ENCODE measurements around the gene KRT7.

The KRT7 gene

DNA sequence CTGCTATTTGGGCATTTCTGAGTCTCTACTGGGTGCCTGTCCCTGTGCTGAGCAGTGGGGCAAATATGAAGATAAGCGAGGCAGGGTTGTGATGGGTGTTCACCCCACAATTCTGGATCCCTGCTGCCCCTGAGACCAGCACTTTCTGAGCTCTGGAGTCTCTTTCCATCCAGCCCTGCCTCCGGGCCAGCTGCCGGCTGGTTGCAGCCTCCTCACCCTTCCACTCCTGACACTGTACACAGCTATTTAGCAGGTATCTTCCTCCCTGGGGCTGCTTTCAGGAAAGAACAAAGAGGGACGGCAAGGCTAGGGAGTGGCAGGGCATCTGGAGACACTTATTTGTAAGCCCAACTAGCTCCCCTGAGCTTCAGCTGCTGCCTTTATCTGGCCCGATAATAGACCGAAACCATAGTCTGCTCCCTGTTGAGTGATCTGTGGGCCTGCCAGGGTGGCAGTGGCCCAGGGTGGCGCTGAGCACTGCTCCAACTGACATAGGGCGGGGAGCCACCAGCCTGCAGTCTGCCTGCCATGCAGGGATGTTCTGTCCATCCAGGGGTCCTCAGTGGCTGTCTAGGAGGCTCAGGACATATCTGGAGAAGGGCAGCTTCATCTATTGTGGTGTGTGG is 33.6 kb upstream of the KRT7 start:
- DNase-seq (ENCODE audit: low spot score): no peak

DNA sequence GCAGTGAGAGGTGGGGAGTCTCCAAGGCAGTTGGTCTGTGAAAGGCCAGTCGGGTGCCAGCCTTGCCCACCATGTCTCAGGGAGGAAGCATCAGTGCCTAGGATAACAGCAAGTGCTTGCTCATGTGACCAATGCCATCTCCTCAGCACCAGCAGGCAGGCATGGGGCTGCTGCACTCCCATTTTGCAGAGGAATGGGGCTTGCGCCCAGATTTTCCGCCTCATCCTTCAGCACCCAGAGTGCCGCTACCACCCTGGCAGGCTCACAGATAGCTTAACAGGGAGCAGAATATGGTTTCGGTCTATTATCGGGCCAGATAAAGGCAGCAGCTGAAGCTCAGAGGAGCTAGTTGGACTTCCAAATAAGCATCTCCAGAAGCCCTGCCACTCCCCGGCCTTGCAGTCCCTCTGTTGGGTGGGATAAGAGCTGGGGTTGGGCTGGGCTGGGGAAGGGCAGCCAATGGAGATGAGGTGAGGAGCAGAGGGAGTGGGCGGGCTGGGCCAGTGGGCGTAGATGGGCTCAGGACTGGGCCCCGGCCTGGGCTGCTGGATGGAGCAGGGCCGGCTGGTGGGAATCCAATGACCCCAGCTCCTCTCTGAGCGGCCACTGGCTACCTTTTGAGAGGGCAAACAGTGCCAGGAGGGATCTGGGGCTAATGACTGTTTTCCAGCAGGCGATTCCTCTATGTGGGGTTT is 32.8 kb upstream of the KRT7 start:
- DNase-seq (ENCODE audit: low spot score): no peak

DNA sequence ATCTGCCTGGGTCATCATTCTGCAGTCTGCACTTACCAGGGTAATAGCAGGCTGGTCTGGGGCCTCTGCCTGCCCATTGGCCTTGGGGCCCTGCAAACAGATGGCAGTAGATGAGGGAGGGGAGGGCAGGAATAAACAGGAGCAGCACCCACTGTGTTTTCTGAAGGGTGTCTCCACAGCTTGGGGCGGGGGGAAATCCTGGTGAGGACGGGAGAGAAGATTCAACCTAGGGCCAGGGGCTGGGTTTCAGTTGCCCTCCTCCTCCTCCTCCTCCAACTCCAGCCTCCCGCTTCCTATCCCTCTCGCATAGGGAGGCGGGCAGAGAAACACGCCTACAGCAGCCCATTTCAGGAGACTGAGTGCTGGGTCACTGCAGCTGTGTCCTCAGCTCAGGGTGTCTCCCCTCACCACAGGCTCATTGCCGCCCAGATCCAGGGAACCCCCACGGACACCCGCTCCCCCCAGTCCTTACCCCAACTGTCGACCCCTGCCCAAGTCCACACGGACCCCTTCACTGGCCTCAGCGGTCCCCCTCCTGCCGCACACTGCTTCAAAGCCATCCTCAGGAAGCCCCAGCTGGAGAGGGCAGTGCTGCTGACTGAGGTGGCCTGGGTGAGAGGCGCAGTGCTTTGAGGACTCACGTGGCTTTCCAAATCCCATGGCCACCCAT is 32.1 kb upstream of the KRT7 start:
- no peak for DNase-seq (ENCODE audit: low spot score)

DNA sequence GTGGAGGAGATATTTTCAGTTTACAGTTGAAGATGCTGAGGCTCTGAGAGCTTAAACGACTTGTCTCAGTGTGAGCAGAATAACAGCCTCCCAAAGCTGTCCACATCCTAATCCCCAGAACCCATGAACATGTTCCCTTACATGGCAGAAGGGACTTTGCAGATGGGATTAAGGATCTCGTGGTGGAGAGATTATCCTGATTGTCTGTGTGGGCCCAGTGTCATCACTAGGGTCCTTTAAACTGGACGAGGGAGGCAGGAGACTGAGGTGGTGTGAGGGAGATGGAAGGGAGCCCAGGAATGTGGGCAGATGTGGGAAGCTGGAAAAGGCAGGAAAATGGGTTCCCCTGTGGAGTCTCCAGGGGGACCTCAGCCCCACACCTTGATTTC is 31.6 kb upstream of the KRT7 start:
- no peak for DNase-seq (ENCODE audit: low spot score)

DNA sequence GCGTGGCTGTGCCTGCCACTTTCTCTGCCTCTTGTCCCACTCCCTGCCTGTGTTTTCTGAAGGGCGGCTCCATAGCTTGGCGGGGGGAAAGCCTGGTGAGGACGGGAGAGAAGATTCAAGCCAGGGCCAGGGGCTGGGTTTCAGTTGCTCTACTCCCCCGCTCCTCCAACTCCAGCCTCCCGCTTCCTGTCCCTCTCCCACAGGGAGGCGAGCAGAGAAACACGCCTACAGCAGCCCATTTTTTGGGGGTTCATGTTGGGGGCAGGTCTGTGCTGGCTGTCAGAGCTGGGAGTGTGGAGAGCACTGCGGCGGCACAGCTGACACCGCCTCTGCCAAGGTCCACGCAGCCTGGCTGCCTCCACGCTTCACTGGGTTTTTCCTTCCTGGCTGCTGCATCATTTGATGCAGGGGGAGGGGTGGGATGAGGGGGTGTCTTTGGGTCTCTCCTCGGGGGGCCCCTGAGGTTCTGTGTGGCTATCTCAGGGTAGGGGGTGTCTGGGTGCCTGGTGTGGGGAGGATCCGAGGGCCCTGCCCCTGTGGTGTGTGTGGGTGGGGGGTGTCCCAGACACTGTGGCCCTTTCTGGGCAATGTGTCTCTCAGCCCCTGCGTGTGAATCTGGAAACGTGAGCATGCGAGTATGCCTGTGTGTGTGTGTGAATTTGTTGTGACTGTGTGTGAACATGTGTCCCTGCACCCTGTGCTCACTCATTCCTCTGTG is 30.5 kb upstream of the KRT7 start:
- DNase-seq (ENCODE audit: low spot score): no peak

DNA sequence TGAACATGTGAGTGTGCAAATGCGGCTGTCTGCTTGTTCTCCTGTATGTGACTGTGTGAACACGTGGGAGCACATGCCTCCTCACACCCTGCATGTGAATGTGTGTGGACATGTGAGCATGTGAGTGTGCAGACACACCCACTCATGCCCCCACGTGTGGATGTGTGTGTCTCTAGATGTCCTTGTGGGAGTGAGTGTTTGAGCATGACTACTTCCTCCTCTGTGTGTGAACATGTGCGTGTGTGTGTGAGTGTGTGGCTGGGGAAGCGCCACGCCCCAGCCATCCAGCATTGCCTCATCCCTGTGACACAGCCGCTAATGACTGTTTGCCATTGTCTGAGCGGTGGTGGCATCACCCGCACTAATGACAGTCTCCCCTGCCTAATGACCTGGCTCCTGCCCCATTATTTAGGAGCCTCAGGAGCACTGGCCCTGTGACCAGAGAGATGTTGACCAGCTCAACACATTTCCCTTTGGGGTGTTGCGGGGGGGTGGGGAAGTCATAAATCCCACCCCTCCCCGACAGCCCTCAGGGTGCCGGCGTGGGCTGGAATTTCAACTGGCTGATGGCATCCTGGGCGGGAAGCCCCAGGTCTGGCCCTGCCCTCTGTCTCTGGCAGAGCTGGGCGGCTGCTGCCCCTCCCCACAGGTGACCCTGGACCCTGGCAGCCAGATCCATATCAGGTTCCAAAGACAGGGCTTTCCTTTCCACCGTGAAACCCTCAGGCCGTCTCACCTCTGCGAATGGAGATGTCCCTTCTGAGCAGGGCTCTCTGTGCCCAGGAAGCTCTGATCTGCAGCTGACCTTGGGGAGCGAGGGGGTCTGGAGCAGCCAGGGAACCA is 29.7 kb upstream of the KRT7 start:
- no peak for DNase-seq (ENCODE audit: low spot score)

DNA sequence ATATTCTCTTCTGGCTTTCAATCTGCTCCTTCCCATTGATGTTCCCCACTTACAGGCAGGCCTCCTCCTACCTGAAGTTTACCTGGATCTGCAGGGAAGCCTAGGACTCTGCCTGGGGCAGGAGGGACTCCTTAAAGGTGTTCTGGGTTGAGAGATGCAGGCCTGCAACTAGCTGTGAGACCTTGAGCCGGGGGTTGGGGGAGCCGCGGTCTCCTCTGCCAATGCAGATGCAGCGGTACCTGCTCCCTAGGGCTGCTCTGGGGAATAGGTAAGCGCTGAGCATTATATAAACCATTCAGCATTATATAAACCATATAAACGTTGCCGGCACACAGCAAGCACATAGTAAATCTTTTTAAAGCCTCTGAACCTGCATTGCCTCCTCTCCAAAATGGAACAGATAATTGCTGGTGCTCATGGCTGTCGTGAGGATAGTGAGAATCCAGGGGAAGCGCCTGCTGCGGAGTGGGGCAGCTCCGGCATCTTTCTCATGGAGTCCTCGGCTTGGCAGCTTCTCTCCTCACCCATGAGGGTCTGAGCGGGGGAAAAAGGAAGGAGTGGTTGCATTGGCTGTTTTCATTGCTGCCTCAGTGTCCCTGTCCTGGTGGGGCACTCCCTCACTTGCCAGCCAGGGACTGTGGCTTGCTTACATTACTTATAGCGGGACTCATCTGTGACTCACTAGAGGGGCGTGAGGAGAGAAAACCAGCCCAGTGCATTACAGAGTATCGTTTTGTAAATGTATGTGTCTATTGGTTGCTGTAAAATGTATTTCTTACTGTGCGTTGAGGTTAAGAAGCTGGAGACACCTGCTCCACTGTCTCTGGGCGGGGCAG is 28.7 kb upstream of the KRT7 start:
- no peak for DNase-seq (ENCODE audit: low spot score)

DNA sequence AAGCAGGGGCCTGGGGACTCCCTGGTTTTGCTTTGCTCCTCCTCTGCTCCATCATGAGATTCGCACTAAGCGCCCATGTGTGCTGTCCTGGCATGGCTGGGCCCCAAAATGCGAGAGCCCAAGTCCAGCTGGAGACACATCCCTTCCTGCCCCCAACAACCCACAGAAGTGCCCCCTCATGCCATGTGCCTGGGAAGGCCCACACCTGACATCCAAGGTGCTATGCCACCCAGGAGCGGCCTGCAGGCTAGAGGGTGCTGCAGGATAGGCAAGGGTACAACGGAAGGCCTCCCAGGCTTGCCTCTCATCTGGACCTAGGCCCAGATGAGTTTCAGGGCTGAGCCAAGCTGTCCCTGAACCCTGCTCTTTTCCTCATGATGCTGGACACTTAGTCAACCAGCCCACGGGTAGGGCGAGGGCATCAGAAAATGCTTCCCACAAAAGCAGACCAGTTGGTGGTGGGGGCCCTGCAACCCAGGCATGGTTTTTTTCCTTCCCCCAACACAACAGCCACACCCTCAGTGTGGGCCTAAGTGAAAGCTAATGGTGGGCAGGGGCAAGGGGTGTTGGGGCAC is 28.0 kb upstream of the KRT7 start:
- no peak for DNase-seq (ENCODE audit: low spot score)

DNA sequence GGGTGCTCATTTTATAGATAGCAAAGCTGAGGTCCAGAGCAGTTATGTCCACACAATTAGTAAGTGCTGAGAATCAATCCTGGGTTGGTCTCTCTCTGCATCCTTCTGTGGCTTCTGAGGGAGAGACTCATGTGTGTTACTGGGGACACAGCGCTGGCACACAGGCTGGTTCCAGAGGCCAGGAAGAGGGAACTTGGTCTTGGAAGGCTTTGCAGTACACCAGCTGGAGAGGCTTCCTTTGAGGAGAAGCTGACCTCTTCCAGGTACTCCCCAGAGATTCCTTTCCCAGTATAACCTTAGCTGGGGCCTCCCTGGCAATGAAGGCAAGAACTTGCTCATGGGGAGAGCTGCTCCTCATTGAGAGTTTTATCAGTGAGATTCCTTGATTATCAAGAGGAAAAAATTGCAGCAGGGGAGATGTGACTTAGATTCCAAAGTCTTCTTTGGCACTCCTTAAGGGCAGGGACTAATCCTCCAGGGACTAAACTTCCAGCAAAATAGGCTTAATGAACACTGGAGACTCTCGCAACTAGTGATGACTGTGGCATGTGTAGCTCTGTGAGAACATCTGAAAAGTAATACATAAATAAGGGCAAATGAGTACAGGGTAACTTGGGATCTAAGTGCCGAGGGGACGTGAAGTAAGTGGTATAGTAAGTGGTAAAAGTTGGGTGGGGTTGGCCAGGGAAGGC is 27.3 kb upstream of the KRT7 start:
- no peak for DNase-seq (ENCODE audit: low spot score)

DNA sequence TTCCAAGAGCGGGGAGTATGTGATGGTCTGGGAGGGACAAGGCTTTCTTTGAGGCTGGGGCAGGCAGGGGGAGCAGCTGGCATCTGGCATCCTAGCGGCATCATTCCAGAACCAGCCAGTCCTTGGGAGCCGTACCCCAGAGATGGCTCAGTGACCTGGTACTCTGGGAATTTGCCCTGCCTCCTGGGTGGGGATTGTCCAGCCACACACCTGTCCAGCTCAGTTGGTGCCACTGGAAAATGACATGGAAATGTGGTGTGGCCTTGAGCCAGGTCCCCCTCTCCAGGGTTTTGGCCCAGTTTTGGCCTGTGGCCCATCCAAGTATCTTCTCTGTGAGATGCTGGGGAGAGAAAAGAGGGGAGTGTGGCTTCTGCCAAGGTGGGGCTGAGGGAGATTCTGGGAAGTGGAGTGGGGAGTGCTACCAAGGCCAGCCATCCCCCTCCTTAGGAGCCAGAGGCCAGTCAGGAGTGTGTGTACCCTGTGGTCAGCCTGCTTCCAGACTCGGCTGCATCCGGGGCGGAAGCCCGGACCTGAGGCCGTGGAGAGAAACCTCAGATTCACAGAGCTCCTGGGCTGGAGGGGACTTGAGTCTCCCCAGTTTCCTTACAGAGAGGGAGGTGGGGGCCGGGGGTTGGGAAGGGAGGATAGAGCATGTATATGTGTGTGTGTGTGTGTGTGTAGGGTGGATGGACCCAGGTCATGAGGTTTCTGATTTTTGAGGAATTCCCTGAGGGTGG is 26.6 kb upstream of the KRT7 start:
- no peak for DNase-seq (ENCODE audit: low spot score)

DNA sequence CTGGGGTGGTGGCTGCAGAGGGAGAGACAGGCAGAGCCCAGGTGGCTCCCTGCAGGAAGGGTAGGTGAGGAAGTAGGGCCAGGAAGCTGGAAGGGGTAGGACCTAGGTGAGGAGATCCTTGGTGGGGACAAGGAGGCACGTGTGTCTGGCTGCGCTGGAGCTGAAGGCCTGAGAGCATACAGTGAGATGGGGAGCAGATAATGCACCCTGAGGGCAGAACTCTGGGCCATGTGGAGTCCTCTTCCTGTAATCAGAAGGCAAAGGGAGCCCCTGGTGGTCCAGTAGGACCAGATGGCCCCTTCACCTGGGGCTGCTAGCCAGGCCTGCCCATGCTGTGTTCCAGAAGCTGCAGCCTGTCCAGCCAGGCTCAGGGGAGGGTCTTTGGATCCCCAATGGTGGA is 25.9 kb upstream of the KRT7 start:
- DNase-seq (ENCODE audit: low spot score): no peak

DNA sequence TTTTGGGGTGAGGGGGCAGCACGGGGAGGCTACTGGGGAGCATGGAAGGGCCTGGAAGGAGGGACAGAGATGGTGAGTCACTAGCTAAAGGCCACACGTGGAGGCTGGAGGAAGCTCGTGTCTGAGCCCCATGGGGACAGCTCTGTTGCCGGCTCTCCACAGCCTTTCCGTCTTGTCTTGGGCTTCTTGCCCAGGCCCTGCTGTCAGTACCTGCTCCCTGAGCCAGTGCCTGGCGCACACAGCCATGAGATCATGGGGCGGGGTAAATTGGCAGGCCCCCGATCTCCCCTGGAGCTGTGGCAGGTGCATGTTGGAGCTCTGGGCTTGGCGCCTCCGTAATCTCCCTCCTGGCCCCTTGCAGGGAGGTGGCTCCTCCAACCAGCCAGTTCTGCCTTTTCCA is 25.1 kb upstream of the KRT7 start:
- DNase-seq (ENCODE audit: low spot score): no peak

DNA sequence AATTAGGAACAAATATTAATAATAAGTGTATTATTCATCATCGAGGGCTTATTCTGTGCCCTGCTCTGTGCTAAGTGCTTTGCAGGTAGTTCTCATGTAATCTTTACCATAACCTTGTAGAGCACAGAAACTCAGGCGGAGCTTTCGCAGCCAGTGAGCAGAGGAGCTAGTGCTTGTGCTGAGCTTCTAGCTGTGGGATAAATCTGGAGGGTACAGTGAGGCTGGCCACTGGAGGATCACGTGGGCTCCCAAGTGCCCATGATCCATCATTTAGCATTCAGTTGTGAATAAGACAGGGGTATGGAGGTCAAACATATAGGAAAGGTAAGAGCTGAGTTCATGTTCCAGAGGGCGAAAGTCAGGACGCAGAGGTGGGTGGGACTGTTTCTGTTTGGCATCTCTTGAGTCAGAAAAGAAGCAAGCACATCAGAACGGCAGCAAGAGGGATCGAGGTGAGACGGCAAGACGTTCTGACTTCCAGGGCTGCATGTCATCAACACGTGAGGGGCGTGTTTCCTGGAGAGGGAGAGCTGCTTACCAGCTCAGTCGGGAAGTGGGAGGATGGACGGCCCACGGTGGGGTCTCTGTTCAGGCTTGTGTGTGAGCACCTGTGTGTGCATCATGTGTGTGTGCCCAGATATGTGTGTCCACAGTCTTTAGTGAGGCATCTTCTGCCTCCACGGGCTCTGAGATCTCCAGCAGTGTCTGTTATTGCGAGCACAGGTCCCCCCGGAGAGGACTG is 24.4 kb upstream of the KRT7 start:
- no peak for DNase-seq (ENCODE audit: low spot score)

DNA sequence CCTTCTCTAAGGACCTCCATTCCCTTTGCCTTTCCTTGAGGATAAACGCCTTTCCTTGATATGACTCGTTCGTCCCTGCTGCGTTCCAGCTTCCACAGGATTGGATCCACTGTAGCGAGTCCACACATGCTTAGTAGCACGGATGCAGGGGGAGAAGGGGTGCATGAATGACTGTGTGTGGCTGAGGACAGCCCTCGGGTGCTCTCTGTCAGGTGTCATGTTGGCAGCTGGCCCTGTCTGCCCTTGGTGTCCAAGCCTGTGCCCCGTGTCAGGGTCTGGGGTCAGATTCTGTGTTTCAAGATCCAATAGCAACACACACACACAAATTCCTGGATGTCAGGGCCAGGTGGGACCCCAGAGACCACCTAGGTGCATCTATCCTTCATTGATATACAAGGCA is 23.7 kb upstream of the KRT7 start:
- DNase-seq (ENCODE audit: low spot score): no peak

DNA sequence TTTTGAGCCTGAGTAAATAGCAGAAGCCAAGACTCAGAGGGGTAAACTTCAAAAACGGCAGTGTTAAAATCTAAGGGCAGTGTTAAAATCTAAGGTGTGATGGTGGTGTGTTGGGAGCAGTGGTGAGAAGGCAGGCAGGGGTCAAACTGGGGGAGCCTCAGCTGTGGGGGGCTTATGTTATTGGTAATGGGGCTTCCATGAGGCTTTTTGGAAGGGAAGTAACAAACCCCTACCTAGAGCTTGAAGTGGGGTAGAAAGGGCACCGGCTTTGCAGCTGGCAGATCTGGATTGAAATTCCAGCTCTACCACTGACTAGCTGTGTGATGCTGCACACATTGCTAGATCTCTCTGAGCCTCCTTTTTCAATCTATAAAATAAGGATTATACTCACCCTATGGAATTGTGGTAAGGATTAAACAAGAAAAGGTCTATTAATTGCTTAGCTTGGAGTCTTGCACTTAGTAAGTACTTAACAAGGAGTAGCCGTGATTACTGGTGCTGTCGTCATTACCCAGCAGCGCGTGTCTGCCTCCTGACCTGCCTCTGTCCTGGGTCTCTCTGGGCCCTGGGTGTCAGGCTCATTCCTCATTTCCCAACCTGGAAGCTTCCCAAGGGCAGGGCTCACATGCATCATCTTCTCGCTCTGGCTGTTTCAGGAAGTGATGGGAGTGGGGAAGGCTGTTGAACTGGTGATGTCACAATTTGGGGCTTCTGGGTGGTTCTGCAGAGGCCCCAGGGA is 22.7 kb upstream of the KRT7 start:
- no peak for DNase-seq (ENCODE audit: low spot score)

DNA sequence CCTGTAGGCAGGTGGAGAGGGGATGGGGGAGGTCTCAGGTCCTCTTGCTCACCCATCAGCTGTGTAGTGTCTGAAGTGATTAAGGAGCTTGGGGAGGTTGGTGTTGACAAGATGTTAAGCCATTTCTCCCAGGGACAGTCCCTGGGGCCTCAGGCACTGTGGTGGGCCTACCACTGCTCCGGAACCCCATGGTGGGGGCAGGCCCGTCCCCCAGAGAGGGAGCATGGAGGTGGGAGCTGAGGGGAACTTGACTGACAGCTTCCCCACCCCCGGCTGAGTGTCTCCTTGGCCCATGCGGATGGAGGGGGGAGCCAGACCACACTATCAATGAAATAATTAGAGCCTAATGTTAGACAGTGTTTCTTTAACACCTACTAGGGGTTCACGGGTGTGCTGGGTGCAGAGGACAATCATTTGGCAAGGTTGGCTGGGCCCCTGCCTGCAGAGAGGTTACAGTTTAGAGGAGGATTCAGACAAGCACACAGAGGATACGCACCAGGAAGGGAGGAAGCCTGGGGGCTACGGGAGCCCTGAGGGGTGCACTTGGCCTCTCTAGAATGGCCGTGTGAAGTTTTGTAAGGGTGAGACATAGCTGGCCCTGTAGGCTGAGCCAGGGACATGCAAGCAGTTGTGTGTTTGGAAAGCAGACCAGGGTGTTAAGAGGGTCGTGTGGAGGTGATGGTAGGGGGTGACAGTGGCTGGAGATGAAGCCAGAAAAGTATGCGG is 22.0 kb upstream of the KRT7 start:
- no peak for DNase-seq (ENCODE audit: low spot score)
